Activated CD4-positive, alpha-beta T cell treated with anti-CD3 and anti-CD28 coated beads for 4 hours (primary cell): Measurements from ENCODE around the gene CLMN.

Source experiments
- DNase-seq, 2 donors: peaks; one replicate each; pipeline ENCODE4 v3.0.0-alpha.2; 2020

Gene CLMN, protein sequence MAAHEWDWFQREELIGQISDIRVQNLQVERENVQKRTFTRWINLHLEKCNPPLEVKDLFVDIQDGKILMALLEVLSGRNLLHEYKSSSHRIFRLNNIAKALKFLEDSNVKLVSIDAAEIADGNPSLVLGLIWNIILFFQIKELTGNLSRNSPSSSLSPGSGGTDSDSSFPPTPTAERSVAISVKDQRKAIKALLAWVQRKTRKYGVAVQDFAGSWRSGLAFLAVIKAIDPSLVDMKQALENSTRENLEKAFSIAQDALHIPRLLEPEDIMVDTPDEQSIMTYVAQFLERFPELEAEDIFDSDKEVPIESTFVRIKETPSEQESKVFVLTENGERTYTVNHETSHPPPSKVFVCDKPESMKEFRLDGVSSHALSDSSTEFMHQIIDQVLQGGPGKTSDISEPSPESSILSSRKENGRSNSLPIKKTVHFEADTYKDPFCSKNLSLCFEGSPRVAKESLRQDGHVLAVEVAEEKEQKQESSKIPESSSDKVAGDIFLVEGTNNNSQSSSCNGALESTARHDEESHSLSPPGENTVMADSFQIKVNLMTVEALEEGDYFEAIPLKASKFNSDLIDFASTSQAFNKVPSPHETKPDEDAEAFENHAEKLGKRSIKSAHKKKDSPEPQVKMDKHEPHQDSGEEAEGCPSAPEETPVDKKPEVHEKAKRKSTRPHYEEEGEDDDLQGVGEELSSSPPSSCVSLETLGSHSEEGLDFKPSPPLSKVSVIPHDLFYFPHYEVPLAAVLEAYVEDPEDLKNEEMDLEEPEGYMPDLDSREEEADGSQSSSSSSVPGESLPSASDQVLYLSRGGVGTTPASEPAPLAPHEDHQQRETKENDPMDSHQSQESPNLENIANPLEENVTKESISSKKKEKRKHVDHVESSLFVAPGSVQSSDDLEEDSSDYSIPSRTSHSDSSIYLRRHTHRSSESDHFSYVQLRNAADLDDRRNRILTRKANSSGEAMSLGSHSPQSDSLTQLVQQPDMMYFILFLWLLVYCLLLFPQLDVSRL

DNA sequence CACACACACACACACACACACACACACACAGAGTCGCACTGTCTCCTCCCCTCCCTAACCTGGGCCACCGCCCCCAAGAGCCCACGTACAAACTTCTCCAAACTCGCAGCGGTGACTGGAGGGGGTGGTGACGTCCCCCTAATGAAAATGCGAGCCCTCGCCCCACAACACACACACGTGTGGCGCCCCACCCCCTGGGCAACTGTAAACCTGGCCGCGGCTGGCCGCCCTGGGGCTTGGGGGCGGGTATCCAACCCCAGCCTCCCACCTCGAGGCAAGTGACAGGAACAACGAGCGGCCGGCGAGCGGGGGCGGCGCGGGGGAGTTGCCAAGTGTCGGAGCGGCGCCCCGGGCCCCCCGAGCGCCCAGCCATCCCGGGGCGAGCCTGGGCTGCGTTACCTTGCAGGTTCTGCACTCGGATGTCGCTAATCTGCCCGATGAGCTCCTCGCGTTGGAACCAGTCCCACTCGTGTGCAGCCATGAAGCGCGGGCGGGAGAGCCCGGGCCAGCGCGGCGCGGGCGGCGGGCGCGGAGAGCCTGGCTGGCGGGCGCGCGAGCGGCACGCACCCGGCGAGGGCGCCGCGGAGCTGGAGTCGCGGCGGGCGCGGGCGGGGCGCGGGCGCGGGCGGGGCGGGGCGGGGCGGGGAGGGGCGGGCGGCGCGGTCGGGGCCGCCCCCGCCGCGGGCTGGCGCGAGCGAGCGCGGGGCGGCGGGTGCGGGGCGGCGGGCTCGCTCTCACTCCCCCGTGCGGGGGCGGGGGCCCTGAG lies at the start of gene CLMN:
CLMN (minus strand) TSS at position 597 of the 766 bp plus-strand sequence; CDS start at position 481, 116 bp downstream.
- DNase-seq: peak; percentile 26 to 49

DNA sequence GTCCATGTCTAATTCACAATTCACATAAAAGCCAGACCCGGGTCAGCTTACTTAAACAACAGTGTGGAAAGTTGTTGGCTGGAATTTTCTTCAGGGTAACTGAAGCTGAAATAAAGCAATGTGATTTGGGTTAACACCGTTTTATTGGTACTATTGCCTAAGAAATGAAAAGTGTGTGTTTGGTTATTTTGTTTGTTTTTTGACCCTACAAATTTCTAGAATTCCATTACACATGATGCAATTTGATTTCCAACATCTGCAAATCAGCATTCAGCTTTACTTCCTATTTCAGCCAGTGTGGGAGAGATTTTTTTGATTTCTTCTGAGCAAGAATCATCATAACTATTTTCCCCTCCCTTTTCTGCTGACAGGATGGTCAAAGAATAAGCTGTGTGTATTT lies 45.7 kb upstream of the CLMN start:
- DNase-seq: no peak

DNA sequence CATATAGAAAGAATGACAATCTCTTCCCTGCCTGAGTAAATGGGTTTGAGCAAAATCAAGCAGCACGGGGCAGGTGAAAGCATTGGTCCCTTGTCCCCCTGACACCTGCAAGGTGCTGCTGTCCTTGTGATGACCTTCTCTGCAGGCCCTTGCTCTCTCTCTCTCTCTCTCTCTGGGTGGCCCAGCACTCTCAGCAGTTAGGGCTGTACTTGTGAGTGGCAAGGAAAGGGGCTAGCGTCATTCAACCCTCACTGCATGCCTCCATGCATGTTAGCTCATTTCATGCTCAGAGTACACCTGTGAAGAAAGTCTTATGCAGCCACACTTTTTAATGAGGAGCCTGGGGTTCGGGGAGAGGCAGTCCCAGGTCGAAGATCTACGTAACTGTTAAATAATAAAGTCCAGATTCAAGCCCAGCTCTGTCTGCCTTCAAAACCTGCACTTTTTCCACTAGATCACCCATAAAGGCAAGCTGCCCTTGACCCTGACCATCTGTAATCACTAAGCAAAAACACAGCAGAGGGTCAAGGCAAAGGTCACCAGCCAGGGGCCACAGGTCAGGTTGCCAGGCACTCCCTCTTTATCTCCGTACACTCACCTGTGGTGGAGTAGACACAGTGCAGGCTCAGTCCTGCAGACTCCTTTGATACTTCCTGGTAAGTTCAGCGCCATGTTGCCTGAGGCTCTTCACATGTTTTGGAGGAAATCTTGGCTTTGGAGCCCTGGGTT lies 44.9 kb upstream of the CLMN start:
- DNase-seq: no peak

DNA sequence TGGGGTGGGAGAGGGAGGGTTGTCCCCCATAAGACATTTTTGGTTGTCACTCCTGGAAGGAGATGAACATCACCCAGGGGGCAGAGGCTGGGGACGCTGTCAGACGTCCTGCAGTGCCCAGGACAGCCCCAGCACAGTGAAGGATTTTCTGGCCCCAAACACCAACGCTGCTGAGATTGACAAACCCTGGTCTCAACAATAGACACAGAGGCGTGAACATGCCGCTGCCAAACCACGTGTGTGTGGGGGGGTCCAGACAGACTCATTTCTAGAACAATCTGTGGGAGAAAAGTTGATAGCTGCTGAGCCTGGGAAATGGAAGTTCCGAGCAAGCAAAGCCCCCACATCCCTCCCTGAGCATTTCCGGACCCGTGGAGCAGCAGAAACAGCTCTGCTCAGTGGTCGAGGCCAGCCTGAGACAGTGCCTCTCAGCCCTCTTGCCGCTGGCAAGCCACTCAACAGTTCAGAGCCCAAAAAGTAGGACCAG lies 43.8 kb upstream of the CLMN start:
- no peak for DNase-seq

DNA sequence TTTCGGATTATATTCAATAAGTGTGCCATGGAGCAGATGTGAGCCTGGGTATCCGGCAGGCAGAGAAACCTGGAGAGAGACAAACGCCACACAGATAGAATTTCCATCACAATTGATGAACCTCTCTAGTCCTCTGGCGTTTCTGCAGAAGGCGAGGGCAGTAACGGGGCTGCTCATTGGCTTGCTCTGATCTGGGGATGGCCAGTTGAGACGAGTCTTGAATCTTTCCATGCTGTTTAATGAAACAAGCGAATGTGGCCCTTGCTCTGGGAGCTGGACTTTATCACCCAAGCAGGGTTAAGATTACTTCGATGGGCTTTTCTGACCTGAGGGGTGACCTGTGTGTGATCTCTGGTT lies 42.4 kb upstream of the CLMN start:
- no peak for DNase-seq

DNA sequence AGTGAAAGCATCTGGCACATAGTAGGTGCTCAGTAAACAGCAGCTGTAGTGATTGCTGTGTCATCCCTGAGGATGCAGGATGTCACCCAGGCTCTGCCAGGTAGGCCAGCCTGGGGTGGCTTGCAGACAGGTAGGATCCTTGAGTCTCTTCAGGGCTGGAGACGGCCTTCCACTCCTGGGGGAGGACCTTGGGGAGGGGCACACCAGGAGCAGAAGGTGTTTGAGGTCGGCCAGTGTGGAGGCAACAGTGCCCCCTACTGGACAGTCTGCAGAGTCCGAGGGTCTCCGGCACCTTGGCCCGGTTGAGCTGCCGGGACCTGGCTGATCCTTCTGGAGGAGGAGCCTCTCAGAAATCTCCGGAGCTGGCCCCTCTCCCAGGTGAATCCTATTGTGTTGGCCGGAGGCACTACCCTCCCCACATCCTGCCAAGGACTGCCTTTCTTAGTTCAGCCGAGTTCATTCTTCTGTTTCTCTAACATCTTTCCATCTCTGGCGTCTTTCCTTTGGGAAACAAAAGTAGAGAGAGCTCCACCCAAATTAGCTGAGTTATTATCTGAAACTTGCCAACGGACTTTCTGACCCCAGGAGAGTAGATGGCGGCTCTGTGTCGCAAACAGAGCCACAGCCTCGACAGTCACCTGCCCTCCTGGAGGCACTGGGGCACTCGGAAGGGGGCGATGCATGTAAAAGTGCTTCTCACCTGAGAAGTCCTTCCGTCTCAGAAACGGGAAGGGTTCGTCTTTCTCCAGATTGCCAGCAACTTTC lies 41.8 kb upstream of the CLMN start:
- DNase-seq: peak; percentile 12 to 15

DNA sequence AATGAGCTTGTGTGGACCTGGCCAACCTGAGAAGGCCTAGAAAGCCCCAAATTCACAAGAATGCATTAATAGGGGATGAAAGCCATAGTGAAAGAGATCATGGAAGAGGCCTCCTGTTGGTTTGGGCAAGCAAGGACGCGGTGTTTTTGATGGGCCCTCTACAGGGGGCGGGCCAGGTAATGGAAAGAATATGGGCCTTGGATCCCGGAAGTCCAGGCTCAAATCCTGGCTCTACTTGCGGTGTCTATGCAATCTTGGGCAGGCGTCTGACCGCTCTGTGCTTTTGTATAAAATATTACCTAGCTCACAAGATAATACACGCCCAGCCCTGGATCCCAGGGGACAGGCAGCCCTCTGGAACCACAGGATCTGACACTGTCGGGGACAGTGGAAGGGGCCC lies 41.1 kb upstream of the CLMN start:
- DNase-seq: no peak

DNA sequence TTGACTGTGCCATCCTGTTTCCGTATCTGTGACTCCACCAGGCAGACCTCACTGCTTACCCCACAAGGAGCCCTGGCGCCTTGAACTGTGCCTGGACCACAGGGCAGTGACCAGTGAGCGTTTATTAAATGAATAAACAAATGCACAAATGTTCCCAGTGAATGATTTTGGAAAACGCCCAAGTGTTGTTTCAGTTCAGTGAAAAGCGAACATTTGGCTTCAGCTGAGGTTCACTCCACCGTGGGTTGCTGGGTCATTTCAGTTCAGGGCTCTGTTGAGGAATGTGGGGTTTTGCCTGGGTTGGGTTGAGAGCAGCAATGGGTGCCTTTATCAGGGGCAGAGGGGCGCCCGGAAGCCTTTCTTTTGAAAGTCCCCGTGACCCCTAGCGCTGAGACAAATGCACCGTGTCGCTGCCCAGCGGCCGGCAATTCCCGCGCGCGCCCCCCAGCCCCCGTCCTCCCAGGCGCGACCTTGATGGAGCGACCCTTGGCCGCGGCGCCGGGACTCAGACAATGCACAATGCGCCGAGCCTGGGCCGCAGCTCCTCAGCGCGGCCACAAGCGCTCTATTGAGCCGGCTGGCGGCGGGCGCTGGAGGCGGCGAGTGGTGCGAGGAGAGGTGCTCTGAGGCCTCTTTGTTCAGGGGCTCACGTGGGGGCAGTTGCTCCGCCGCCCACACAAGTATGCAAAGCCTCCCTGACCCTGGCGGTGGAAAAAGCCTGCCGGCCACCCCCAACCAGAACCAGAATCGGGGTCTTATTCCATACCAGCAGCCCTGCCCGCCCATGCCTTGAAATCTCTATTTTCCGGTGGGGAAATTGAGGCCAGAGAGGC lies 40.5 kb upstream of the CLMN start:
- DNase-seq: no peak

DNA sequence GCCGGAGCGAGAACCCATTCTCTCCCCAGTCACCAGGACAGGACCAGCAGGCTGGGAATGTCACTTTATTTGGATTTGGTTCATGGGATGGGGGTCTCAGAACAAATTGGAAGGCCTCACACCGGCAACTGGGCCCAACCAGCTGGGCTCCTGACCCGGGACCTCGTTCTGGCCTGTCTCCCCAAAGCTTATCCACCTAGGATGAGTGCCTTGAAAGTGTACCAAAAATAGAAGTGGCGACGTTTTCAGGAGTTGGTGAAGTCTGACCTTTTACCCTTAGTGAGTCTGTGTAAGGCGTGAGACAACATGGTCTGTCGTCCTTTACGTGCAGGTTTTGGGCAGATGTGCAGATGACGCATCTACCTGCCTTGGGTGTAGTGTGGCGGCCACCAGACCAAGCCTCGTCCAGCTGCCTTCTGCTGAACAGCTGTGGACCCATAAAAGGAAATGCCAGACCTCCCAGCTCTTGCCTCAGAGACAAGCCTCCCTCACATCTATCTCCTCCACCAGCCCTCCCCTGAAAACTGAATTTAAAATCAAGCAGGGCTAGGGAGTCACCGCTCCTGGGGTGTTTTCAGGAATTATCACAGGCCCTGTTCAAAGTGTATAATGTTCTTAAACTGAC lies 36.6 kb upstream of the CLMN start:
- no peak for DNase-seq

DNA sequence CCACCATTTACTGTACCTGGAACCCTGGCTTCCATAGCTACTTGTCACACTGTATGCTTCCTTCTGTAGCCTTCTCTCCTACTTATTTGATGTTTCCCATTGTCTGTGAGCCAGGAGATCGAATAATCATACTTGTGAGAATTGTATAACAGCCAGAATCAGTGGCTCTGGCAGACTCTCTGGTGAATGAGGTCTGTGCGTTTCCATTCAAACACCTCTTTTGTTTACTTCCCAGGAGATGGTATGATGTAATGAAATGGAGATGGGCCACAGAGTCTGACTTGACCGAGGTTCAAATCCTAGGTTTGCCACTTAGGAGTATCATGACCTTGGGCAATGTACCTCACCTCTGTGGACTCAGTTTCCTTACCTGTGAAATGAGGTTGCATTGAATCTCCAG lies 35.7 kb upstream of the CLMN start:
- DNase-seq: no peak

DNA sequence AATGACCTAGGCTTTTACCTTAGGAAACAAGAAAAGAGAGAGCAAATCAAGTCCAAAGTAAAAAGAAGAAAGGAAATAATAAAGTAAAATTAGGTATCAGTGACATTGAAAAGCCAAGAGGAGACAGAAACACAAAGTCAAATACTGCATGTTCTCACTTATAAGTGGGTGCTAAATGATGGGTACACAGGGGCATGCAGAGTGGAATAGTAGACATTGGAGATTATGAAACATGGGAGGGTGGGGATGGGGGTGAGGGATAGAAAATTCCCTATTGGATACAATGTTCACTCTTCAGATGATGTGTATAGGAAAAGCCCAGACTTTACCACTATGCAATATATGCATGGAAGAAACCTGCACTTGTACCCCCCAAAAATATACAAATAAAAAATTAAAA lies 35.1 kb upstream of the CLMN start:
- DNase-seq: no peak

DNA sequence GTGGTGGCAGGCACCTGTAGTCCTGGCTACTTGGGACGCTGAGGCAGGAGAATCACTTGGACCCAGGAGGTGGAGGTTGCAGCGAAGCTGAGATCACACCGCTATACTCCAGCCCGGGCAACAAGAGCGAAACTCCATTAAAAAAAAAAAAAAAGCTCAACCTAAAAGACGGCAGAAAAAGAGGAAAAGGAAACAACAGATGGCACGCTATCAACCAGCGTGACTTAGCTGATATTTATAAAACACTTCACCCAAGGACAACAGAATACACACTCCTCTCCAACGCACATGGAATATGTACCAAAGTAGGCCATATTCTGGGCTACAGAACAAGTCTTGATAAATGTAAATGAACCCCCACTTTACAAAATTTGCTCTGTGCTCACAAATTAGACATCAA lies 34.0 kb upstream of the CLMN start:
- no peak for DNase-seq

DNA sequence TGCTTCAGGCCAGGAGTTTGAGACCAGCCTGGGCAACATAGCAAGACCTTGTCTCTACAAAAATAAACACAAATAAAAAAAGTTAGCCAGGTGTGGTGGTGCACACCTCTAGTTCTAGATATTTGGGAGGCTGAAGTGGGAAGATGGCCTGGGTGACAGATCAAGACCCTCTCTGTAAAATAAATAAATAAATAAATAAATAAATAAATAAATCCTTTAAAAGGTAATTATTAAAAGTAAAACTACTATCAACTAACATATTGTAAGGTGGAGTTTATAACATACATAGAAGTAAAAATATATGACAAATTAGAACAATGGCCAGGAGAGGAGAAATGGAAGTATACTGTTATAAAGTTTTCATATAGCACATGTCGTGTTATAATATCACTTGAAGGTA lies 33.3 kb upstream of the CLMN start:
- no peak for DNase-seq

DNA sequence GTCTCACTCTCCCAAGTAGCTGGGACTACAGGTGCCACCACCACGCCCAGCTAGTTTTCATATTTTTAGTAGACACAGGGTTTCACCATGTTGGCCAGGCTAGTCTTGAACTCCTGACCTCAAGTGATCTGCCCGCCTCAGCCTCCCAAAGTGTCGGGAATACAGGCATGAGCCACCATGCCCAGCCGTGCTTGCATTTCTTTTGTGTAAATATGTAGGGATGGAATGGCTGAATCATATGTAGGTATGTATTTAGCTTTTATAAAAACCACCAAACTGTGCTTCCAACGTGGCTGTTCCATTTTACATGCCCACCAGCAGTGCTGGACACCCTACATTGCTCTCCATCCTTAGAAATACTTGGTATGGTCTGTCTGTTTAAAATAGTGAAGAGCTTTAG lies 32.8 kb upstream of the CLMN start:
- no peak for DNase-seq

DNA sequence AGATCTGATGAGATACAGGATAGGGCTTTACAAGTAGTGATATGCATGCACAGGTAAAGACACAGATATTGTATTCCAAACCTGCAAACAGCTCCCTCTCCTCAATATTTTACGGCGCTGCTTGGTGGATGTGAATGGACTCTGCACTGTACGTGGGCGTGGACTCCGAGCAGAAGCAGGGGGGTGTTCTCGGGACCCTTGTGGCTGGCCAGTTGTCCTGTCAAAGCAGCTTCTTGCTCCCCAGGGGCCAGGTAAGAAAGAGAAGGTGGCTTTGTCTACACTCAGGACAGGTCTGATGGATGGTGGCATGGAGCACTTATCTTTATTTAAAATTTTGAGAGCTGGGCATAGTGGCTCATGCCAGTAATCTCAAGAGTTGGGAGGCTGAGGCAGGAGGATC lies 29.5 kb upstream of the CLMN start:
- DNase-seq: no peak

DNA sequence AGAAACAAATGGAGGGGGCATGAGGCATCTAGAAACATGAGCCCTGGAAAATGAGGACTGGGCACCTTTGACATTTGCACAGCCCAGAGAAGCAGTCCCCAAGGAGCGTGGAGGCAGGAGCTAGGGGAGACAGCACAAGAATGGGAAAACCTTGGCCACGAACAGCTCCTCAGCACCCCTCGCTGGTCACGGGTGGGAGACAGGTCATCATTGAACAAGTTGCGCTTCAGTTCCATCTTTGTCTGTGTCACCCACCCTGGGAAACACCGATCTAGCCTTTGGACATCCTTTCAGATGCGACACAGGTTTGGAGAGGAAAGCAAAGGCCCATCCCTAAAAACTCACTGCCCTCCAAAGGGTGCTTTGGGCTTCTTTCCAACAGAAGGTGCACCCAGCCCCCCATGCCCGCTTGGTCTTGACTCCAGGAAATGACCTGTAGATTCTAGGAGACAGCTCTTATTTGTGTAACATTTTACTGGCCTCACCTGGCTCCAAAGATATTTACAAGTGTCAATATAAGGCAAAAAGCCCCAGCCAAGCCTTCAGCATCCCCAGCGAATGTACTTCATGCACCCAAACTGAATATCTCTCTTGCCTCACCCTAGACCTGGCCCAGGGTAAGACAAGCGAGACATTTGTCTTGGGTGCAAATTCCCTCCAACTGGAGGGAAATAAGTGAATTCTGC lies 28.8 kb upstream of the CLMN start:
- DNase-seq: no peak

DNA sequence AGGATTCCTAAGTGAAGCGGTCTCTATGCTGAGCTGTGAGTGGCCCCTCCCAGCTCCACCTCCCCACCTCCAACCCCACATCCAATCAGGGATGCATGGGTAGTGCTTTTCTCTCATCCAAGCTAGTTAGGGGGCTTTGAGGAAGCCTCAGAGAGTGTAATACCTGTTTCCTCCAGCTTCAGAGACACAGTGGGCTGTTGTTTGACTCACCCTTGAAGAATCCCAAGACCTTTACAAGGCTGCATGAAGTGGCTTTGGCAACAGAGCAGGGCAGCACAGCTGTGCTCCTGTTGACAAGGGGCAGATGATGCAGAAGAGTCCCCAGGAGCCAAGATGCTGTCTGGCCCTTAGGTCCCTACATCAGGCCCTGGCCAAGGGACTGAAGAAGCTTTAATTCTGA lies 27.1 kb upstream of the CLMN start:
- no peak for DNase-seq

DNA sequence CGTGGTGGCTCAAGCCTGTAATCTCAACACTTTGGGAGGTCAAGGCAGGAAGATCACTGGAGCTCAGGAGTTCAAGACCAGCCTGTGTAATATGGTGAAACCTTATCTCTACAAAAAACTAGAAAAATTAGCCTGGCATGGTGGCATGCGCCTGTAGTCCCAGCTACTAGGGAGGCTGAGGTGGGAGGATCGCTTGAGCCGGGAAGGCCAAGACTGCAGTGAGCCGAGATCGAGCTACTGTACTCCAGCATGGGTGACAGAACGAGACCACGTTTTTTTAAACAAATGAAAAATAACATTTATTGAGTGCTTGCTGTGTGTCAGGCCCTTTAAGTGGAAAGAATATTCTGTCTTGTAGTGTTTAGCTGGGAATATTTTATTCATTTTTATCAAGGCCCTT lies 26.6 kb upstream of the CLMN start:
- DNase-seq: no peak

DNA sequence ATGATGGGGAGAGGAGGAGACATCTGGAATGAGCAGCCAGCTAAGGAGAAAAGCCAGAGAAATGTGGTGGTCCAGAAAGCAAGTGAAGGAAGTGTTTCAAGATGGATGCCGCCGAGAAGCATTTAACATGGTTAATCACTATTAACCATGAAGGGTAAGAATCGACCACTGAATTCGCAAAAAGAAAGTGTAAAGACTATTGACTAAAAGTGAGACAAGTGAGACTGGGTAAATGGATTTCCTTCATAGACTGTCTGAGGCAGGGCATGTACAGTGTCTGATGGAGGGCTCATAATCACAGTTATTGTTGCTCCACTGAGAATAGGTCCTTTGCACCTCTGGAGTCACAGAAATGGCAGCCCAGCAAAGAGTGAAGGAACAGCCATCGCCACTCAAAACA lies 25.3 kb upstream of the CLMN start:
- no peak for DNase-seq

DNA sequence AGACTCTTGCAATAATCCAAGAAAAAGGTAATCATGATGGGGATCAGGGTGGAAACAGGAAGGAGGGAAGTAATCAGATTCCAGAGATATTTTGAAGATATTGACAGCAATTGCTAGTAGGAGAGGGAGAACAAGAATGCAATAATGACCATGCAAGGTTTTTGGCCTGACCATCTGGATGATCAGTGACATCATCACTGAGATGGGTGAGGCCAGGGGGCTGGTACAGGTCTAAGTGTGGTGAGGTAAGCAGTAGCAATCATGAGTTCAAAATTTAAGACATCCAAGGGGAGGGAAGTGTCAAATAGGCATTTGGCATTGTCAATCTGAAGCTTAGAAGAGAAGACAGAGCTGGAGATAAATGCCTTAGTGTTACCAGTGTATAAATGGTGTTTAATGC lies 24.8 kb upstream of the CLMN start:
- DNase-seq: no peak
